Amygdala (tissue), 56 donors: Measurements from ENCODE around the gene SYNE2.
"Not testable (repeated sequence)": the region's sequence is repeated elsewhere in the genome, so short reads cannot be mapped to it uniquely, and the experiment has no call there.

Source experiments
- DNase-seq, 56 donors: peaks; one replicate each; lab custom pipeline; 2025; lab: John Stamatoyannopoulos, UW

SYNE2 gene

DNA sequence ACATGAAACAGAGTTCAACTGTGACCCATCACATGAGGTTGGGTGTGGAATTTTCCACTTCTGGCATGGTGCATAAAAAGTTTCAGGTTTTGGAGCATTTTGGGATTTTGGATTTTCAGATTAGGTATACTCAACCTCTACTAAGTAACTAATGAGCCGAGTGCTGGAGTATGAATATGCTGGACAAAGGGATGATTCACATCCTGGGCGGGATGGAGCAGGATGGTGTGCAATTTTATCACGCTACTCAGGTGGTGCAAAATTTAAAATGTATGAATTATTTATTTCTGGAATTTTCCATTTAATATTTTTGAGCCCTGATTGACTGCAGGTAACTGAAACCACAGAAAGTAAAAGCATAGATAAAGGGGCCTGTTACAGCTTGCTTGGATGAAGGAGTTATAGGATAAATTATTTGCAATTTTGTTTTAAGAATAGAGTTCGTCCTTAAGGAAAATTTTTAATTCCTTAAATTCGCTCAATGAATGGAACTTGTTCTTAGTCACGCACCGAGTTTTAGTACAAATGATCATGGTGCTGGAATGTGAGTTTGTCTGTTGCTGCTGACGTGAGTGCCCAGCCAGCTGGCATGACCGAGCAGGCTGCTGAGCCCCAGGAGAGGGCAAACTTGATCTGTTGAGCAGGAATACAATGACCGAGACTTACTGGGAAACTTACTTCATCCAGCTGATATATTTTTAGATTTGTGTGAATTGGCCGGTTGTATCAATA lies 265.0 kb downstream of the SYNE2 start:
- no peak for DNase-seq

DNA sequence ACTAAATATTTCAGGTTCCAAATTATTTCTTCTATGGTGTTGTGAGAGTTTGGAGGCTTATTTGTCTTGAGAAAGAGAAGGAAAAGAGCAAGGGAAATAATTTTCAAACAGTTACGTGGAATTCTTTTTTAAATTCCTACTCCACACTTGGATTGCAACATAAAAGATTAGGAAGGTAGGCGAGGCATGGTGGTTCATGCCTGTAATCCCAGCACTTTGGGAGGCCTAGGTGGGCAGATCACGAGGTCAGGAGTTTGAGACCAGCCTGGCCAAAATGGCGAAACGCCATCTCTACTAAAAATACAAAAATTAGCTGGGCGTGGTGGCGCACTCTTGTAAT lies 265.6 kb downstream of the SYNE2 start:
- DNase-seq, result not testable (repeated sequence)

DNA sequence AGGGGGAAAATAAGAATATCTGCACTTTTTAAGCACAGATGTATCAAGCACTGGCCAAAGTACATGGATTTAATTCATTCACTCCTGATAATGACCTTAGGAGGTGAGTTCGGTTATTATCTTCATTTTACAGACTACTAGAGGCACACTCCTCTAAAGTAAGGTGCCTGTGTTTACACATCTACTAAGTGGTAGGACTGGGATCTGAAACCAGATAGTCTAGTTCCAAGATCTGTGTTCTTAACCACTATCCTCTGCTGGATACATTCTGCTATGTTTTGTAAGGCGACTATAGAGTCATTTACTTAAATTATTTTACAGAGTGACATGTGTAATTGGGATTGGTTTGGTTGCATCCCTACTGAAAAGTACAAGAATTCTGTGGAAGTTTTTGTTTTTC lies 266.1 kb downstream of the SYNE2 start:
- no peak for DNase-seq

DNA sequence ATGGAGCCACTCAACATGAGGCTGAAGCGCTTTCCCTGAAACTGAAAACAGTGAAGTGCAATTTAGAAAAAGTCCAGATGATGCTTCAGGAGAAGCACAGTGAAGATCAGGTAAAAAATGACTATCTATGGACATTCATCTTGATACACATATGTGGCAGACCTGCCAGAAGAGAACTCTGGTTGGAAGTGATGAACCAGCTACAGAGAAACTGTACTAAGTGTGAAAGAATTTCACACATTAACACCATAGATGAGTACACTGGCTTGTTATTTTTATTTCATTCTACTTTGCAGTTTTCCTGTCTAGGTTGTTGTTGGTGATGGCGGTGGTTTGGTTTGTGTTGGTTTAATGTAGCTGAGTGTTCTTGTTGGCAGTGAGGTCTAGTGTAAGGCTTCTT lies 266.7 kb downstream of the SYNE2 start:
- no peak for DNase-seq

DNA sequence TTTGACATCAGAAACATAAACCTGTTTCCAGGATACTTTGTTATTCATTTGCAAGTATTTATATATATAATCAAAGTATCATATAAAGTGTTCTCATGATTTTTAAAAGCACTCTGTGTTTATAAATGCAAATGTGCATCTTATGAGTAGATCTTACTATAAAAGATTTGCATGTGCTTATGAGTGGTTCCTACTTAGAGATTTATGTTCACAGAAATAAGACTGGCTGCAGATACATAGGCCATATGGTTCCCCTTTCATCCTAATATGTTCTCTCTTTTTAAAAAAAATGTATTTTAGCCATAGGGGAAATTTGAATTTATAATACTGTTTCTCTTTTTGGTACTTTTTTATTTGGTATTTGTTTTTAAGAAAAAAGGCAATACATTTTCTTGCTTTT lies 267.2 kb downstream of the SYNE2 start:
- DNase-seq, result no peak

DNA sequence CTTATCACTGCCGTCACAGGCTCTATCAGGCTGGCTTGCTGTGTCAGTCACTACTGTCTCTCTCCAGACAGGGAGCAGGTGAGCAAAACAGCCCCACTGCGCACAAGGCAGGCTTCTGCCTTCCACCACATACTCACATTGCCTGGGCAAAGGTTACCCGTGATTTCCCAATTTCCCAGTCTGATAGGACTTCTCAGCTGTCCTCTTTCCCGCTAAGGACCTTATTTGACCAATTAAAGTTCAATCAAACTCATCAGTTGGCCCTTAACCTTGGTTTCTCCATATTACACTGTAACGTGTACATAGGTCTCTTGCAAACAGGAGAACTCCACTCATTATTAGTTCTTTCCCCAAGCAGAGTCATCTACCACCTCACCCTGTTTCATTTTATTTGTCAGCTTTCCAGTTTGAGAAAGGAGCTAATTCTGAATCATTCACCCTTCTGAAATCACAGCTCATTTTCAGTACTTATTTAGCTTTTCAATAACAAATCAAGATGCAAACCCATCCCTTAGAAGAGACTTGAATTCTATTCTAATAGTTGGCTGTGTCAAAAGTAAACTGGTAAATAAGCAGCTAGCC lies 270.5 kb downstream of the SYNE2 start:
- no peak for DNase-seq

- DNase-seq, result no peak
These were observed 272.5 kb downstream of the SYNE2 start for GRCh38 chr14:64125270-64125669.

DNA sequence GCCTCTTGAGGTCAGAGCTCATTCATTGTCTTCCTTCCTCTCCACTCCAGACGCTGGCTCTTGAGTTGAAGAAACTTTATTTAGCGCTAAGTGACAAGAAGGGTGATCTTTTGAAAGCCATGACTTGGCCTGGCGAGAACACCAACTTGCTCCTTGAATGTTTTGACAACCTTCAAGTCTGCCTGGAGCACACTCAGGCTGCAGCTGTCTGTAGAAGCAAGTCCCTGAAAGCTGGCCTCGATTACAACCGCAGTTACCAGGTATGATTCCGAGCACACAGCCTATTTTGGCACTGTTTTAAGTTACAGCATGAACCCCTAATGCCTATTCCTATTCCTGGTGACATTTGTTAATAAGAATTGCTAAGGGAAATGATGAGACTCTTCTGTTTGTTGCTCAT lies 273.7 kb downstream of the SYNE2 start:
- no peak for DNase-seq

- peak in 1 of 56 donors; percentile 3 for DNase-seq
These were observed 285.0 kb downstream of the SYNE2 start for GRCh38 chr14:64137657-64138290.

DNA sequence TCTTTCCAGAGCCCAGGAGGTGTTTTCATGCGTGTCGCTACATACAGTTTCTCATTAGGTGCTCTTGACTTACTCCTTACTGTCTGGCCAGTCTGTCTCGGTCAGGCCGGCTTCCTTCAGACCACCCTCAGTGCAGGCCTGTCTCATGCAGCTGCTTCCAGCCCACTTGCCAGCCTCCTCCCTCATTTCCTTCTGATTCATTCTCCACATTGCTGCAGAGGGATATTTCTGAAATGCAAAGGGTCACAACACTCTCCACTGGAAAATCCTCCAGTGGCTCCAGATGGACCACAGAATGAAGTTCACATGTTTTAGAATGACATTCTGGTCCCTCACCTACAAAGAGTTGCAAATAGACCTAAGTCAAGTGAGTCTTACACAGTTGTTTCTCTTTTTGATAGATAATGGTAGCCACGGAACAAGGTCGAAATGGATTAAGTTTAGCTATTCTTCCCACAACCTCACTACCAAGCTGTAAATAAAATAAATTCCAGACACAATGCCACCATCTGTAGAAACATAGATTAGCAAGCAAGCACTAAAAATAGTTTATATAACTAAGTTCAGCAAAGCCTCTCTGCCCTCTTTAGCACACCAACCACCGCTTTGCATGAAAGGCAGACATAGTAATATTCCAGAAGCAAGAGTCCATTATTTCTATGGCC lies 294.5 kb downstream of the SYNE2 start:
- DNase-seq, result no peak

DNA sequence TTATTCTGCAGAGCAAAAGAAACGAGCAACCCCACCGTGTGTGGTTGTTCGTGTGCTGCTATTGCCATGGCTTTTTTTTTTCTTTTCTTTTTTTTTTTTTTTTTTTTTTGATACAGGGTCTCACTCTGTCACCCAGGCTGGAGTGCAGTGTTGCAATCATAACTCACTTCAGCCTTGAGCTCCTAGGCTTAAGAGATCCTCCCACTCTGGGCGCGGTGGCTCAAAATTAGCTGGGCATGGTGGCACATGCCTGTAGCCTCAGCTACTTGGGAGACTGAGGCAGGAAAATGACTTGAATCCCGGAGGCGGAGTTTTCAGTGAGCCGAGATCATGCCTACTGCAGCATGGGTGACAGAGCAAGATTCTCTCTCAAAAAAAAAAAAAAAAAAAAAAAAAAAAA lies 297.1 kb downstream of the SYNE2 start:
- DNase-seq, result no peak

GRCh38 chr14:64158608-64159007 lies 305.8 kb downstream of the SYNE2 start:
- DNase-seq, result no peak

DNA sequence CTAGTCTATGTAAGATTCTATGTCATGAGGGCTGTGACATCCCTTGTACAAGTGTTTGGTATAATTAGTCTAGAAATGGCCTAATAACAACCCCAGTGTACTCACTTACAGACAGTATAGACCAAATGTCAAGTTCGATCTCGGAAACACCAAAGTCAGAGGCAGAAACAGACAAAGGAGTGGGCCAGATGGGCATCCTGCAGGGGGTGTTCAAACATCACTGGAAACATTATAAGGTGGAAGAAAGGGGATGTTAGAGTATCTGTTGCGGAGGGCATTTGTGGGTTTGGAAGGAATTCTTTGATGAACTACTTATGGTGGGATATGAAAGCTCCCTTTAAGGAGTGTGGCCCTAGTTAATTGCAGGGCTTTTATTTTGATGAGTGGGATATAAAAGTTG lies 306.8 kb downstream of the SYNE2 start:
- DNase-seq, result peak in 1 of 56 donors; percentile 2

DNA sequence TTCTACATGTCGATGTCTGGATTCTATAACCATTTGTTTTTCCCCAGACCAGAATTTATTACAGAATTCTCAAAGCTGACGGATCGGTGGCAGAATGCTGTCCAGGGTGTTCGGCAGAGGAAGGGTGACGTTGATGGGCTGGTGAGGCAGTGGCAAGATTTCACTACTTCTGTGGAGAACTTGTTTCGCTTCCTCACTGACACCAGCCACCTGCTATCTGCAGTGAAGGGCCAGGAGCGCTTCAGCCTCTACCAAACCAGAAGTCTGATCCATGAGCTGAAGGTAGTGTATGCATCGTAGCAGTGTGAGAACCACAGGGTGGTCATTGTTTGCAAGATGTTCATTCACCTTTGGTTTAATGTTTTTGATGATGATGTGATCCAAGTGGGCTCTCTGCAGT lies 317.4 kb downstream of the SYNE2 start:
- no peak for DNase-seq

GRCh38 chr14:64174922-64175782 lies 322.3 kb downstream of the SYNE2 start:
- DNase-seq, result no peak

DNA sequence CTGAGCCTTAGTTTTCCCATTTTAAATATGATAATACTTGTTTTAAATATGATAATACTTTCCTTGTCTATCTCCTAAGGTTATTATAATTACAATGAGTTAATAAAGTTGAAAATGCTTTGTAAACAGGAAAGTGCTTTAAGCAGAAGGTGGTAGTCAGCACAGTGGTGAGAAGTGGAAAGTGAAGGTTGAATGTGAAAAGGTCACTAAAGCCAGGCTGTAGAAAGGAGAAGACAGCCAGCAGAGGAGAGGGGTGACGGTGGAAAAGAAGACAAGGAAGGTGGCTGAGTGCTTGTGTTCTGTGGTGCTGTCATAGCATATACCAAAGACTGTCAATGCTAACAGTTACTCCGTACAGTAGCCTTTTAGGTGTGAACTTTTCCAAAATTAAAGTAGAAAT lies 323.5 kb downstream of the SYNE2 start:
- DNase-seq, result no peak

- no peak for DNase-seq
These were observed 326.0 kb downstream of the SYNE2 start for GRCh38 chr14:64178814-64179213.

- not testable (repeated sequence) for DNase-seq
These were observed 330.1 kb downstream of the SYNE2 start for GRCh38 chr14:64182908-64183307.

DNA sequence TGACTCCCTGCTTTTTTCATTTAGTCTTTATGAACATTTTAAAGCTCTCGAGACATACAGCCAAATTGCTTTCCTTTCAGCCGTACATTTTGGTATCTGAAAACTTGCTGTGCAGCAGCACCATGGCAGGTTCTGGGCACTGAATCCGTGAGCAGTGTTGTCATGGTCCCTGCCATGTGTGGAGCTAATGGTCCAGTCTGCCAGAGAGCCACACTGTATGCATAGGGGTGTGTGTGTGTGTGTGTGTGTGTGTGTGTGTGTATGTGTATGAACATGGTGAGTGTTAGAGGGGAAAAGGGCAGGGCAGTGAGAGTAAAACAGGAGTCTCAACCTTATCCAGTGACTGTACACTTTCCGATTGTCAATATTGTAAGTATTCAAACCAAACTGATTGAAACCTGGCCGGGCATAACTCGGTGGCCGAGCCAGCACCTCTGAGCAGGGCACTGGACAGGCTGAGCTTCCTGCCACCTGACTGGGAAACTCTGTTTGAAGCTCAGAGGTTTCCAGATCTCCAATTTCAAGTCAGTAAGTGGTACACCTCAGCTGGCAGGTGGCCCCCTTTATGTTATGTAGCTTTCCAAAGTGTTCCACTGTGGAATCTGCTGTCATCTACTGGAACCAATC lies 331.4 kb downstream of the SYNE2 start:
- no peak for DNase-seq

GRCh38 chr14:64185184-64185583 lies 332.4 kb downstream of the SYNE2 start:
- DNase-seq, result no peak
